Measurements from ENCODE around the gene CASD1.

CASD1 gene

GRCh38 chr7:94595717-94596116, 86.1 kb downstream of the CASD1 start:
- no peaks in the 10 kb centered on the region for H3K9me3 ChIP-seq (ENCODE audit: control insufficient read depth in 5 of 5, low read length in 5 of 5)
- no peak overlapping the region for H3K4me3 ChIP-seq (ENCODE audit: low read depth in 1 of 5, low read length in 5 of 5)
- H3K36me3 ChIP-seq (ENCODE audit: control insufficient read depth in 5 of 5, insufficient read depth in 5 of 5, low read length in 5 of 5), result peaks cover 0 to 18% (median 6%) of the 10 kb centered on the region in 5 donors
- no peaks in the 10 kb centered on the region for H3K27me3 ChIP-seq (ENCODE audit: control insufficient read depth in 5 of 5, insufficient read depth in 4 of 5, low read length in 5 of 5)
- no peak overlapping the region for H3K9ac ChIP-seq (ENCODE audit: low read length in 5 of 5)
- H3K27ac ChIP-seq (ENCODE audit: low read depth, low read length), result no peak overlapping the region
- no peaks in the 10 kb centered on the region for H3K4me1 ChIP-seq (ENCODE audit: control insufficient read depth in 5 of 5, insufficient read depth in 5 of 5, low read length in 5 of 5)

GRCh38 chr7:94600267-94600666, 90.7 kb downstream of the CASD1 start:
- Histone ChIP-seq H3K4me1 (ENCODE audit: control insufficient read depth in 5 of 5, insufficient read depth in 5 of 5, low read length in 5 of 5) (peaks cover 0 to 2% (median 0%) of the 10 kb centered on the region in 5 donors), H3K9me3 (ENCODE audit: control insufficient read depth in 5 of 5, low read length in 5 of 5) (no peaks in the 10 kb centered on the region), H3K36me3 (ENCODE audit: control insufficient read depth in 5 of 5, insufficient read depth in 5 of 5, low read length in 5 of 5) (peaks cover 0 to 8% (median 3%) of the 10 kb centered on the region in 5 donors), H3K4me3 (ENCODE audit: low read depth in 1 of 5, low read length in 5 of 5) (no peak overlapping the region), H3K27ac (ENCODE audit: low read depth, low read length) (no peak overlapping the region), H3K27me3 (ENCODE audit: control insufficient read depth in 5 of 5, insufficient read depth in 4 of 5, low read length in 5 of 5) (no peaks in the 10 kb centered on the region), H3K9ac (ENCODE audit: low read length in 5 of 5) (no peak overlapping the region)

- Histone ChIP-seq H3K4me1 (ENCODE audit: control insufficient read depth in 5 of 5, insufficient read depth in 5 of 5, low read length in 5 of 5) (peaks cover 0 to 2% (median 0%) of the 10 kb centered on the region in 5 donors), H3K9ac (ENCODE audit: low read length in 5 of 5) (no peak overlapping the region), H3K27ac (ENCODE audit: low read depth, low read length) (no peak overlapping the region), H3K9me3 (ENCODE audit: control insufficient read depth in 5 of 5, low read length in 5 of 5) (no peaks in the 10 kb centered on the region), H3K36me3 (ENCODE audit: control insufficient read depth in 5 of 5, insufficient read depth in 5 of 5, low read length in 5 of 5) (peaks cover 0 to 8% (median 3%) of the 10 kb centered on the region in 5 donors), H3K4me3 (ENCODE audit: low read depth in 1 of 5, low read length in 5 of 5) (no peak overlapping the region), H3K27me3 (ENCODE audit: control insufficient read depth in 5 of 5, insufficient read depth in 4 of 5, low read length in 5 of 5) (no peaks in the 10 kb centered on the region)
These were observed 92.6 kb downstream of the CASD1 start for GRCh38 chr7:94602181-94602580.

- no peaks in the 10 kb centered on the region for H3K36me3 ChIP-seq (ENCODE audit: control insufficient read depth in 5 of 5, insufficient read depth in 5 of 5, low read length in 5 of 5)
These were observed 95.4 kb downstream of the CASD1 start for GRCh38 chr7:94605031-94605430.

More at GRCh38 chr7:94605031-94605430, 95.4 kb downstream of the CASD1 start:
- peaks cover 0 to 2% (median 0%) of the 10 kb centered on the region in 5 donors for H3K4me1 ChIP-seq (ENCODE audit: control insufficient read depth in 5 of 5, insufficient read depth in 5 of 5, low read length in 5 of 5)
- H3K4me3 ChIP-seq (ENCODE audit: low read depth in 1 of 5, low read length in 5 of 5), result no peak overlapping the region
- no peaks in the 10 kb centered on the region for H3K27me3 ChIP-seq (ENCODE audit: control insufficient read depth in 5 of 5, insufficient read depth in 4 of 5, low read length in 5 of 5)
- H3K9ac ChIP-seq (ENCODE audit: low read length in 5 of 5), result no peak overlapping the region
- peaks cover 0 to 3% (median 0%) of the 10 kb centered on the region in 5 donors for H3K9me3 ChIP-seq (ENCODE audit: control insufficient read depth in 5 of 5, low read length in 5 of 5)
- H3K27ac ChIP-seq (ENCODE audit: low read depth, low read length), result no peak overlapping the region

All from subcutaneous abdominal adipose tissue (tissue), 5 donors.